OCI-LY7 (cell line): ENCODE results near the gene LGSN. TPM values are rescaled to one million over a fixed set of nuclear protein-coding genes. Genes with fewer than 3 reads are reported as not detected.

Source experiments
- BruUV-seq: library from RNA; stranded (reverse); fragments of 400-500 nt; replicated peaks from 2 replicates; lab custom pipeline; 2021; lab: Mats Ljungman, UMichigan
- CTCF ChIA-PET: fragments of 300-600 bp; sonication (Branson Sonifier 250); formaldehyde crosslinking; loops from one replicate; lab custom pipeline; 2022; ENCODE audit warnings: antibody characterized with exemption; ENCODE audit not compliant: unreplicated experiment; lab: Charles Lee
- POLR2A ChIA-PET: fragments of 300-600 bp; sonication (Branson Sonifier 250); formaldehyde crosslinking; loops from one replicate; lab custom pipeline; 2022; ENCODE audit warnings: antibody characterized with exemption; lab: Charles Lee
- DNase-seq: peaks from one replicate; pipeline ENCODE4 v3.0.0-alpha.2; 2015; ENCODE audit warnings: low spot score
- H2AFZ ChIP-seq: fragments of 200-600 bp; sonication (generic), shearing (Covaris generic); 2 replicates; pipeline ENCODE4 v1.6.1; 2014; ENCODE audit warnings: mild to moderate bottlenecking, antibody characterized with exemption, low read length, moderate library complexity
- H3K27ac ChIP-seq: fragments of 200-600 bp; sonication (generic); 2 replicates; pipeline ENCODE4 v1.5.1; 2014; ENCODE audit warnings: mixed run types, low read depth, mild to moderate bottlenecking, moderate library complexity, low read length, inconsistent platforms; ENCODE audit not compliant: poor library complexity, severe bottlenecking
- H3K36me3 ChIP-seq: fragments of 200-600 bp; sonication (generic); 2 replicates; pipeline ENCODE4 v1.6.1; 2014; ENCODE audit warnings: mild to moderate bottlenecking, antibody characterized with exemption, low read length, moderate library complexity, mixed read lengths; ENCODE audit not compliant: insufficient read depth
- H3K4me1 ChIP-seq: fragments of 200-600 bp; sonication (generic); 2 replicates; pipeline ENCODE4 v1.5.1; 2014; ENCODE audit warnings: mild to moderate bottlenecking, low read length; ENCODE audit not compliant: insufficient read depth, poor library complexity, severe bottlenecking
- H3K4me2 ChIP-seq: fragments of 200-600 bp; sonication (generic); 2 replicates; pipeline ENCODE4 v1.6.1; 2014; ENCODE audit warnings: mild to moderate bottlenecking, low read length
- H3K4me3 ChIP-seq: fragments of 200-600 bp; sonication (generic); 2 replicates; pipeline ENCODE4 v1.5.1; 2014; ENCODE audit warnings: mild to moderate bottlenecking, low read depth, low read length; ENCODE audit not compliant: poor library complexity, severe bottlenecking
- H3K79me2 ChIP-seq: fragments of 200-600 bp; sonication (generic); 2 replicates; pipeline ENCODE4 v1.6.1; 2016; ENCODE audit warnings: low read depth, mild to moderate bottlenecking, low read length, moderate library complexity, mixed read lengths; ENCODE audit not compliant: insufficient read depth
- H3K9me2 ChIP-seq: fragments of 200-600 bp; sonication (generic); 2 replicates; pipeline ENCODE4 v1.6.1; 2016; ENCODE audit warnings: mild to moderate bottlenecking, low read length, mixed read lengths; ENCODE audit not compliant: insufficient read depth
- H3K9me3 ChIP-seq: fragments of 200-600 bp; sonication (generic); 2 replicates; pipeline ENCODE4 v1.6.1; 2014; ENCODE audit warnings: mild to moderate bottlenecking, mixed run types, low read length, mixed read lengths
- H4K20me1 ChIP-seq: fragments of 200-600 bp; sonication (generic); 2 replicates; pipeline ENCODE4 v1.6.1; 2014; ENCODE audit warnings: mild to moderate bottlenecking, antibody characterized with exemption, low read length, moderate library complexity, mixed read lengths; ENCODE audit not compliant: insufficient read depth
- EZH2phosphoT487 ChIP-seq: fragments of 200-600 bp; sonication (generic); IDR thresholded peaks from 2 replicates; pipeline ENCODE4 v1.6.1; 2018; ENCODE audit warnings: low read depth, borderline replicate concordance, mild to moderate bottlenecking, mixed run types, antibody characterized with exemption, low read length, moderate library complexity, mixed read lengths
- intact Hi-C: fragments of 100-400 bp; cut with micrococcal nuclease; formaldehyde crosslinking; loops from one replicate; pipeline ENCODE4 v1.10.0; 2022; ENCODE audit not compliant: unreplicated experiment
- total RNA-seq, 2 experiments: library from RNA; depleted of rRNA in 1 of 2; stranded (reverse); fragments of >200 nt in 1 of 2; shearing (Covaris generic) in 1 of 2; gene quantifications; 2 replicates each; pipeline ENCODE4 v1.2.3, GENCODE V29; 2014 to 2022
- TF ChIP-seq, protein P1 (sequence below): fragments of 200-600 bp; sonication (generic); conservative IDR thresholded peaks from 2 replicates; pipeline ENCODE4 v1.5.1; 2014; ENCODE audit warnings: mild to moderate bottlenecking, antibody characterized with exemption, low read length, moderate library complexity, mixed read lengths

Gene LGSN
- total RNA-seq, 2 experiments from 2014 or later = 0.25 to 0.76 TPM

DNA sequence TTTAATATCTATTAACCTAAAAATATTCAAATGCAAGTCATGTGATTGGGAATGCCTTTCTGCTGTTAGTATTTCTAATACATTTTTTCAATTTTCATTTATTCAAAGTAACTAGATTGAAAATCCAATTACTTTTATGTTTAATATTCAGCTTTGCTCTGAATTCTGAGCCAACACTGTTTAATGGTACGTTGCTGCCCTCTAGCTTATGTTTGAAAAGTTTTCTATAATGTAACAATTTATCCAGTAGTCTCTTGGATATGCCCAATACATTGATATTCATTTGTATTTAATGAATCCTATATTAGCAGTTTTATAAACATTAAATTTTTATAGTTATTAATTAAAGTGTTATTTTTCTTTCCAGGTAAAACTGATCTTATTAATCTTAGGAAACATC is 47.4 kb downstream of the LGSN start:
- TF ChIP-seq, protein P1, sequence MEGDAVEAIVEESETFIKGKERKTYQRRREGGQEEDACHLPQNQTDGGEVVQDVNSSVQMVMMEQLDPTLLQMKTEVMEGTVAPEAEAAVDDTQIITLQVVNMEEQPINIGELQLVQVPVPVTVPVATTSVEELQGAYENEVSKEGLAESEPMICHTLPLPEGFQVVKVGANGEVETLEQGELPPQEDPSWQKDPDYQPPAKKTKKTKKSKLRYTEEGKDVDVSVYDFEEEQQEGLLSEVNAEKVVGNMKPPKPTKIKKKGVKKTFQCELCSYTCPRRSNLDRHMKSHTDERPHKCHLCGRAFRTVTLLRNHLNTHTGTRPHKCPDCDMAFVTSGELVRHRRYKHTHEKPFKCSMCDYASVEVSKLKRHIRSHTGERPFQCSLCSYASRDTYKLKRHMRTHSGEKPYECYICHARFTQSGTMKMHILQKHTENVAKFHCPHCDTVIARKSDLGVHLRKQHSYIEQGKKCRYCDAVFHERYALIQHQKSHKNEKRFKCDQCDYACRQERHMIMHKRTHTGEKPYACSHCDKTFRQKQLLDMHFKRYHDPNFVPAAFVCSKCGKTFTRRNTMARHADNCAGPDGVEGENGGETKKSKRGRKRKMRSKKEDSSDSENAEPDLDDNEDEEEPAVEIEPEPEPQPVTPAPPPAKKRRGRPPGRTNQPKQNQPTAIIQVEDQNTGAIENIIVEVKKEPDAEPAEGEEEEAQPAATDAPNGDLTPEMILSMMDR = peak; percentile 75
- TF ChIP-seq EZH2phosphoT487 = no peak
- no TSS peak for BruUV-seq
- intact Hi-C loops = loop anchor here (2.0 kb wide), 1 partner anchor 206 kb away; no protein-coding TSS in a partner anchor
- H3K9me3 ChIP-seq = no peaks in the 10 kb centered on the region
- no peak overlapping the region for H3K4me3 ChIP-seq
- no peak overlapping the region for H2AFZ ChIP-seq
- POLR2A ChIA-PET = interaction anchor here (0.6 to 0.7 kb wide), 2 partner anchors 11 to 33 kb away, joined by 3 to 4 read pairs; no protein-coding TSS in a partner anchor
- CTCF ChIA-PET = no interaction called here
- H3K27ac ChIP-seq = no peak overlapping the region
- DNase-seq = peak; percentile 33
- no peaks in the 10 kb centered on the region for H4K20me1 ChIP-seq
- H3K79me2 ChIP-seq = no peaks in the 10 kb centered on the region
- no peaks in the 10 kb centered on the region for H3K36me3 ChIP-seq
- H3K9me2 ChIP-seq = no peaks in the 10 kb centered on the region
- H3K4me1 ChIP-seq = no peaks in the 10 kb centered on the region
- H3K4me2 ChIP-seq = no peak overlapping the region

DNA sequence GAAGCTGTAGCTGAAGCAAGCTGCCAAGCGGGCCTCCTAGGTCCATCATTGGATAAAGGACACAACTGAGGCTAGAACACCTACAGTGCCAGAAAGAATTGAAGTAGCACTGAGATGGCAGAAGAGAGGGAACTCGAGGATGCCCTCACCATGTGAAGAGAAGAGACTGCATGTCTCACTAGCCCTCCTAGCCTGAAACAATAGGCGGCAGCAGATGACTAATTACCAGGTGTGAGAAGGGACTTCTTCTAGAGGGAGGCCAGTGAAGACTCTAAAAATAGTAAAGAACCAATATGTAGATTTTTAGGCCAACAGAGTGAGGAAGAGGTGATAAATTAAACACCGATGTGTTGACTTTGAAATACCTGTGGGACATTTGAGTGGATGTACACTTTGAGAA is 50.3 kb downstream of the LGSN start:
- BruUV-seq = no TSS peak
- no peak for DNase-seq
- intact Hi-C loops = no loop called here
- H3K4me2 ChIP-seq = no peak overlapping the region
- H2AFZ ChIP-seq = no peak overlapping the region
- TF ChIP-seq, protein P1 = 0 out of 2 replicates have a peak, but pooled peaks have one; percentile 15
- TF ChIP-seq EZH2phosphoT487 = no peak
- ChIA-PET CTCF (no interaction called here), POLR2A (no interaction called here)
- no peak overlapping the region for H3K4me3 ChIP-seq
- H3K27ac ChIP-seq = no peak overlapping the region
- H3K9me3 ChIP-seq = no peaks in the 10 kb centered on the region
- no peaks in the 10 kb centered on the region for H4K20me1 ChIP-seq
- no peaks in the 10 kb centered on the region for H3K9me2 ChIP-seq
- H3K4me1 ChIP-seq = no peaks in the 10 kb centered on the region
- no peaks in the 10 kb centered on the region for H3K36me3 ChIP-seq
- no peaks in the 10 kb centered on the region for H3K79me2 ChIP-seq

DNA sequence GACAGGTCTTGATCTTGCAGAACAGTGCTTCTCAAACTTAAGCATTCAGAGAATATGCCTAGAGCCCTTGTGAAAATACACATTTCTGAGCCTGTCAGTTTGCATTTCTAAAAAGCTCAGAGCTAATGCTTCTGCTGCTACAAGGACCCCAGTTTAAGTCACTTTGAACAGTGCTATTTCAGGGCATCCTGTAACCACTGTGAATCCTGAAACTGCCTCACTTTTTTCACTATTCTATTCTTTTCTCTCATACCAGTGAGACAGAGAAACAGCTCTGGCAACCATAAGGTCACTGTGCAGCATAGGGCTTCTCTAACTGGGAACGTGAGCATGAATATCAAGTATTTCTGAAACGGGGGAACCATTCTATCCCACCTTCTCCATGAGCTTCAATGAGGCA is 51.2 kb downstream of the LGSN start:
- ChIA-PET CTCF (no interaction called here), POLR2A (interaction anchor here (0.7 kb wide), 1 partner anchor 677 kb away, joined by 3 read pairs; no protein-coding TSS in a partner anchor)
- Histone ChIP-seq H4K20me1 (no peaks in the 10 kb centered on the region), H3K9me3 (no peaks in the 10 kb centered on the region), H3K9me2 (no peaks in the 10 kb centered on the region), H3K27ac (no peak overlapping the region), H3K79me2 (no peaks in the 10 kb centered on the region), H3K4me3 (no peak overlapping the region), H3K4me1 (no peaks in the 10 kb centered on the region), H2AFZ (no peak overlapping the region), H3K4me2 (no peak overlapping the region), H3K36me3 (no peaks in the 10 kb centered on the region)
- no peak for TF ChIP-seq EZH2phosphoT487
- TF ChIP-seq, protein P1 = no peak
- BruUV-seq = no TSS peak
- intact Hi-C loops = no loop called here
- no peak for DNase-seq
